HG02642 (cell line): Measurements from ENCODE around the gene SEMA3B.
"Not testable (repeated sequence)": the region's sequence is repeated elsewhere in the genome, so short reads cannot be mapped to it uniquely, and the experiment has no call there.

Experiments
- ATAC-seq: cut with Tn5 transposase; IDR thresholded peaks from one replicate; pipeline ENCODE4 v1.9.1; 2021; ENCODE audit warnings: mild to moderate bottlenecking; ENCODE audit not compliant: unreplicated experiment, poor library complexity

Gene SEMA3B

GRCh38 chr3:50237133-50237651, 31.8 kb upstream of the SEMA3B start:
- no peak for ATAC-seq

DNA sequence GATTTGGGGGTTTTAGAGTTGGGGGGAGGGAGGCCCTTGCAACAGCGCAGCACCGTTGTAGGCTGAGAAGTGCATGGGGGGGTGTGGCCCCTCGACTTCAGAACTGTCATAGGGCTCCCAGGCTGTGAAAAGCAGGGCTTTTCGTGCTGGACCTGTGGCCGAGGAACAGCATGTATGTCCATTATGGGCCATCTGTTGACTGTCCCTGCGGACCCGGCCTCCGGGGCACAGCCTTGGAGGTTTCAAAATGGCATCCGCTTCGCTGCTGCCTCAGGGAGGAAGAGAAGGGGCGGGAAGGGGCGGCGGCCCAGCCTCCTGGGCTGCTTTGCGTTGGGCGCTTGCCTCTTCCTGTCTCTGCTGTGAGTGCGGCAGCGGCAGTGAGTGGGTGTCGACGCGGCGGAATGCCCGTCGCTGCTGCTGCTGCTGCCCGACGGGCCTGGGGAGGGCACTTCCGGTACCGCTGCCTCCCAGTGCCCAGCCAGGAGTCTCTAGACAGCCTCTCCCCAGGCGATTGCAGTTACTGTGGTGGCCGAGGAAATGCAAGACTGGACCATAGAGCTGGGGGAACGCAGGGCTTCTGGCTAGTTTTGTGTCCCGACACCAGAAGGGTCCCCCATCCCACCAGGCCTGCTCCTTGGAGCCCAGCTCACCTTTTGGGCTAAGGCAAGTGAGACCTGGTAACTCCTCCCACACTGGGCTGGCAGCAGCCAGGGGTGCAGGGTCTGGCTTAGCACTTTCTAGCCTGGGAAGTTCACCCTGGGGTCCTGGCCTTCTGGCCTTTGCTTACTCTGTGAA, 31.0 kb upstream of the SEMA3B start:
- peak; percentile 33 for ATAC-seq

- ATAC-seq: no peak
Observed at GRCh38 chr3:50238549-50239026, 30.4 kb upstream of the SEMA3B start.

- ATAC-seq: no peak
Observed at GRCh38 chr3:50239649-50240048, 29.3 kb upstream of the SEMA3B start.

- no peak for ATAC-seq
Observed at GRCh38 chr3:50241163-50241562, 27.8 kb upstream of the SEMA3B start.

GRCh38 chr3:50241713-50242380, 27.1 kb upstream of the SEMA3B start:
- ATAC-seq: no peak

DNA sequence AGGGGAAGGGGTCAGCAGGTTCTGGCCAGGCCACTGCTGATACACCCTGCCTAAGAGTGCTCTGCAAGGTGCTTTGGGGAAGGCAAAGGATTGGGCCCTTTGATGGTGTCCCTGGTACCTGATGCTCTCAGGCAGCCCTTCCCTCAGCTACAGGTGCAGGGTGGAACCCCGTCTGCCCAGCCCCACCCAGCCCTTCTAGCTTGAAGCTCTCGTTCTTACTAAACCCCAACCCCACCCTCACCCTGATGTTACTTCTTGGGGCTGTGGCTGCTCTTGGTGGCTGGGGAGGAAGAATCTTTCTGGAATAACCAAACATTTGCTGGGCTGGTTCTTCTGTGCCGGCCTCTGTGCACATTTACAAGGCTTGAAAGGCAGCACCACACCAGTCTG, 26.6 kb upstream of the SEMA3B start:
- no peak for ATAC-seq

DNA sequence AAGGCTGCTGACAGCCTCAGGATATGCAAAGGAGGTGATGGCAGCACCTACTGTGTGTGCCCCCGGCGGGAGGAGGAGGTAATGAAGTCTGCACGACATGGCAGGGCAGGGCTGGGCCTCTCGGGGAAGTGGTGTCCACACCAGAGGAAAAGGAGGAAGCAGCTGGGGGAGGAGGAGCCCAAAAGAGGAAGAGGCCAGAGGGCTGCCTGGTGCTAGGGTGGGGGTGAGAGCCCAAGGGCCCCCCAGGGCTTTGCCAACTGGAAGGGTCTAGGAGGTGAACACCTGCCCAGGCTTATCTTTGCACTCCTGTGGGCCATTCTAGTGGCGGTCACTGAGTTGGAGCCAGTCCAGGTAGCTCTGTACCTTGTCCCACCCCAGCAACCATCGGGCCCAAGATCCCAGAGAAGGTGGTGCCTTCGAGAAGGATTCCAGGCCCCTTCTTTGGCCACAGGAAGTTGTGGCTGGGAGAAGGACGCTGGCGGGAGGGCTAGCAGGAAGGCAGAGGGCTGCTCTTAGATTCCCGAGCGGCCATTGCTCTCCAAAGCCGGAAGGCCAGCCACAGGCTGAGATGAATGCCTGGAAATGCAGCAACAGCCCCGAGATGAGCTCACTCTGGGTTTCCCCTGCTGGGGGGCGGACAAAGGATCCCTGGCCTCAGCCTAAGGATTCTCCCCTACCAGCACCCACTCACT, 25.9 kb upstream of the SEMA3B start:
- no peak for ATAC-seq

GRCh38 chr3:50243543-50243895, 25.4 kb upstream of the SEMA3B start:
- ATAC-seq: no peak

- not testable (repeated sequence) for ATAC-seq
Observed at GRCh38 chr3:50244813-50245212, 24.1 kb upstream of the SEMA3B start.

GRCh38 chr3:50245251-50245745, 23.6 kb upstream of the SEMA3B start:
- ATAC-seq: no peak

DNA sequence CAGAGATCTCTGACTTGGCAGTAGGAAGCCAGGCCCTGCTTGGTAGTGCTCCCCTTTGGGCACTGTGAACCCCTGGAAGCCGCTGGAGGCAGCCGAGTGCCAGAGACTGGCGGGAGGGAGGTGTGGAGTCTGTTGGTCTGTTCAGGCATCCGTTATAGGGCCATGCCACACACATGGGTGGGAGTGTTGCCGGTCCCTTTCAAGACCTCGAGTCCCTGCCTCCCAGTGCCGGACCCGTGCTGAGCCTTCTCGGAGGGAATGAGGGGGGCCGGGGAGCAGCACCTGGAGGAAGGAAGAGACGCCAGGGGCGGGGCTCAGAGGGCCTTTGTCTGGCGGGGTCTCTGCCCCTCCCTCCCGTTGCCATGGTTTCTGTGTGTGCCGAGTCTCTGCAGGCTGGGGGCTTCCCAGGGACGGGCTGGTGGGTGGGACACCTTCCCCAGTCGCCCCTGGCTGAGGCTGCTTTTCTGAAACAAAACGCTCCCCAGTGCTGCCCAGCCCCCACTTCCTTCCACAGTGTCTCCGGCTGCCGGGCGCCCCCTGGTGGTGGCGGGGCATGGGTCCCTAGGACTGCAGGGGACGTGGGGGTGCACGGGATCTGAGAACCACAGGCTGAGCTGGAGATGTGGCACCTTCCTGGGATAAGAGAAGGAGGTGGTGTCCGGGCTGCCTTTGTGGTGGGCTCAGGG, 23.0 kb upstream of the SEMA3B start:
- ATAC-seq: peak; percentile 72

DNA sequence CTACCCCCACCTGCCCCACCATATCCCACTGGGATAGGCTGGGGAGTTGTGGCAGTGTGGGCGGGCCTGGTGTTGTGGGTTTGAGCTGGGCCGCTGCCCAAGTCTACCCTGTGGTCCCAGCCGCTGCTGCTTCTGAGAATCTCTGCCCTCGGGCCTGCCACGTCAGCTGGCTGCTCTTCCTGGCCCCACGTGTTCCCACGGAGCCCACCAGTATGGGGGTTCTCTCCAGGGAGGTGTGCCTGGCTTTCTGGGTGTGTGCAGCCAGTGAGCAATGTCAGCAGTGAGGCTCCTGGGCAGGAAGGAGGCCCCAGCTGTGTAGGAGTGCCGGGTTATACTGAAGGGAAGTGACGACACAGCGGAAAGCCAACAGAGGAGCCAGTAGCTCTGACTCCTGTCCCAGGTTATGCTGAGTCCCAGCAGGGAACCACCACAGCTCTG, 22.4 kb upstream of the SEMA3B start:
- ATAC-seq: peak; percentile 52

DNA sequence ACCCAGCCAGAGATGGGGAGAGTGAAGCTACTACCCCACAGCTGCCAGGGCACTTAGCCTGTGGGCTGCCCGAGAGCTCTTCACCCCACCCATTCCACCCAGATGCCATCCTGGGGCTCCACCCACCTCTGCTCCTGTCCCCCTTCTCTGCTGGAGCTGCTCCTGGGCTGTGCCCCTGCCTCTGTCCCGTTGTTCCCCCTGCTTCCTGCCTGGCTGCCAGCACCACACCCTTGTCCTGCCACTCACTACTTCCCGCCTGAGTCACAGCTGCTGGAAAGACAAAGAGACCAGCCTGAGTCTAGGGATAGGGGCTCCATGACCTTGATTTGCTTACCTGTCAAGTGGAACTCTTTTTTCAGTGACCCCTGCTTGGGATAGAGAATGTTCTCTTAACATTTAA, 20.6 kb upstream of the SEMA3B start:
- ATAC-seq: no peak

DNA sequence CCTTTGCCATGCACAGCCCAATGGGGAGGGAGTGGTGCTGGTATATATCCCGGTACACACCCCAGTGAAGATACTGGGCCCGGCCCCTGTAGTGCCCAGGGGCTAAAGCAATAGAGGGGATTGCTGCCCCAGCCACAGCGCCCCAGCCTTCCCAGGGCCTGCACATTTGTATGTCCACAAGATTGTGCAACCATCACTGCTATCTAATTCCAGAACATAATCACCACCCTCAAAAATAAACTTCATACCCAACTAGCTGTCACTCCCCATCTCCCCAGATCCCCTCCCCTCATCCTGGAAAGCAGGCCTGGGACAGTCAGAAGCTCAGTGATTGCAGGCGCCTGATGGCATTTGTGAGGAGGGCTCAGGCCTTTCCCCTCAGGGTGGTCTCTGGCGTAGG, 19.5 kb upstream of the SEMA3B start:
- no peak for ATAC-seq

GRCh38 chr3:50250514-50250913, 18.4 kb upstream of the SEMA3B start:
- ATAC-seq: no peak

- no peak for ATAC-seq
Observed at GRCh38 chr3:50251220-50251619, 17.7 kb upstream of the SEMA3B start.

DNA sequence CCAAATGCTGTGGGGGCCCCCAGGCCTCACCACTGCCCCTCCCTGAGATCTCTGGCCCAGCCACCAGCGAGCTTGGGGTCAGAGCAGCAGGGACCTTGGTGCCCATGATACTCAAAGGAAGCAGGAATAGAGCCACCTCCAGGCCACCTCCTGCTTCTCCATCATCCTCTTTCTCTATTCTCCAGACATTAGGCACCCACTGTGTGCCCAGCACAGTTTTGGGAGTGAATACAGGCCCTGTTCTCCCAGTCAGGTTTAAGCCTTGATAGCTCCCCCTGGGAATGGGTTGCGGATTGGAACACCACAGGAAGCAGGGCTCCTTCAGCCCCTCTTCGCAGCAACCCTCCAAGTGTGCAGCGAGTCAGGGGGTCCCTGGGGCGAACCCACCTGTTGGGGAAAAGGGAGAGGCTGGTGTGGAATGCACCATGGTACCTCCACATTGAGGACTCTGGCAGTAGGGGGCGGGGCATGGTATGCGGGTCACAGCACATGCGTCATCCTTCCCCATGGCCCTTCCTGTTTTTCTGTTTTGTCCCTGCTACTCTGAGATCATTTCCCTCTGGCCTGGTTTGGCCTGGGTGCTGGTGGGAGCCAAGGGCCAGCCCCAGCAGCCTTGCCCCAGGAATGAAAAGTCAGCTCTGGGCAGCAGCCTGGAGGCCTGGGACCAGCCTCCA, 14.2 kb upstream of the SEMA3B start:
- ATAC-seq: no peak

DNA sequence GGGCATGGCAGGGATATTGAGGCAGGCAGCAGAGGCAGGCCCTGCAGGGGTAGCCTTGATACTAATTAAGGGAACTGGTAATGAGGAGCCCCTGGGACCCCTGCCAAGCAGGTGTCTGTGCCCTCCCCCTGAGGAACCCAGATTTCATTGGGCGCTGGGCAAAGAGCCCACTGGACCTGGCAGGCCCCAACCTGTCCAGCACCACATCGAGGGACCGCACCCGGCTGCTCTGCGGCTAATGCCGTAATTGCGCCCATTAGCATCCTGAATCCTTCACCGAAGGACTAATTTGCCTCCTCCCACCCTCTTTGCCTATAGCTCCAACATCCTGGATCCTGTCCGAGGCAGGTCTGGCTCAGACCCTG, 13.7 kb upstream of the SEMA3B start:
- ATAC-seq: no peak
